ENCODE measurements around the gene HVCN1. TPM values are rescaled to one million over a fixed set of nuclear protein-coding genes. Genes with fewer than 3 reads are reported as not detected.
A peak's percentile ranks its signal among the peaks of the same experiment; 100 is the strongest.

Gene HVCN1
- polyA plus RNA-seq, 1 experiment = 6.9 TPM

- POLR2A ChIA-PET = no interaction called here
- Histone ChIP-seq H3K4me3 (ENCODE audit: low read depth, low read length) (no peak overlapping the region), H3K27me3 (ENCODE audit: control insufficient read depth, insufficient read depth, low read length) (no peaks in the 10 kb centered on the region), H3K9me3 (ENCODE audit: control insufficient read depth, insufficient read depth, low read length) (no peaks in the 10 kb centered on the region), H3K27ac (ENCODE audit: low read depth, low read length) (no peak overlapping the region)
- DNase-seq (ENCODE audit: low read depth, low spot score) = no peak
- CTCF ChIA-PET = no interaction called here
- no peak for TF ChIP-seq CTCF (IDR thresholded peaks at IDR 0.05; ENCODE audit: low read depth, low read length)
Measured at GRCh38 chr12:110717037-110717436, 28.1 kb upstream of the HVCN1 start.

GRCh38 chr12:110708917-110709316, 20.0 kb upstream of the HVCN1 start:
- POLR2A ChIA-PET = no interaction called here
- Histone ChIP-seq H3K27me3 (ENCODE audit: control insufficient read depth, insufficient read depth, low read length) (no peaks in the 10 kb centered on the region), H3K9me3 (ENCODE audit: control insufficient read depth, insufficient read depth, low read length) (no peaks in the 10 kb centered on the region), H3K4me3 (ENCODE audit: low read depth, low read length) (no peak overlapping the region), H3K27ac (ENCODE audit: low read depth, low read length) (no peak overlapping the region)
- no peak for DNase-seq (ENCODE audit: low read depth, low spot score)
- TF ChIP-seq CTCF (IDR thresholded peaks at IDR 0.05; ENCODE audit: low read depth, low read length) = no peak
- CTCF ChIA-PET = interaction anchor here (0.6 kb wide), 1 partner anchor 31 kb away, joined by 7 read pairs; no protein-coding TSS in a partner anchor

GRCh38 chr12:110705309-110705708, 16.4 kb upstream of the HVCN1 start:
- Histone ChIP-seq H3K4me3 (ENCODE audit: low read depth, low read length) (no peak overlapping the region), H3K27me3 (ENCODE audit: control insufficient read depth, insufficient read depth, low read length) (no peaks in the 10 kb centered on the region), H3K9me3 (ENCODE audit: control insufficient read depth, insufficient read depth, low read length) (no peaks in the 10 kb centered on the region), H3K27ac (ENCODE audit: low read depth, low read length) (no peak overlapping the region)
- POLR2A ChIA-PET = no interaction called here
- CTCF ChIA-PET = interaction anchor here (1.1 kb wide), 1 partner anchor 255 kb away, joined by 4 read pairs; the partner anchor contains the start of gene ARPC3
- no peak for DNase-seq (ENCODE audit: low read depth, low spot score)
- TF ChIP-seq CTCF (IDR thresholded peaks at IDR 0.05; ENCODE audit: low read depth, low read length) = no peak

GRCh38 chr12:110704750-110705149, 15.8 kb upstream of the HVCN1 start:
- Histone ChIP-seq H3K27ac (ENCODE audit: low read depth, low read length) (no peak overlapping the region), H3K9me3 (ENCODE audit: control insufficient read depth, insufficient read depth, low read length) (no peaks in the 10 kb centered on the region), H3K4me3 (ENCODE audit: low read depth, low read length) (no peak overlapping the region), H3K27me3 (ENCODE audit: control insufficient read depth, insufficient read depth, low read length) (no peaks in the 10 kb centered on the region)
- no peak for DNase-seq (ENCODE audit: low read depth, low spot score)
- ChIA-PET POLR2A (no interaction called here), CTCF (interaction anchor here (0.6 to 1.1 kb wide), 2 partner anchors 254 to 551 kb away, joined by 3 to 4 read pairs; partner anchors contain the start of gene ARPC3)
- peak; percentile 30 for TF ChIP-seq CTCF (IDR thresholded peaks at IDR 0.05; ENCODE audit: low read depth, low read length)

GRCh38 chr12:110704231-110704630, 15.3 kb upstream of the HVCN1 start:
- TF ChIP-seq CTCF (IDR thresholded peaks at IDR 0.05; ENCODE audit: low read depth, low read length) = no peak
- DNase-seq (ENCODE audit: low read depth, low spot score) = no peak
- H3K27ac ChIP-seq (ENCODE audit: low read depth, low read length) = no peak overlapping the region
- H3K9me3 ChIP-seq (ENCODE audit: control insufficient read depth, insufficient read depth, low read length) = no peaks in the 10 kb centered on the region; the same call in 1 of the 2 replicates
- H3K27me3 ChIP-seq (ENCODE audit: control insufficient read depth, insufficient read depth, low read length) = no peaks in the 10 kb centered on the region
- ChIA-PET POLR2A (no interaction called here), CTCF (interaction anchor here (0.6 to 1.1 kb wide), 2 partner anchors 254 to 552 kb away, joined by 3 to 4 read pairs; partner anchors contain the start of gene ARPC3)
- no peak overlapping the region for H3K4me3 ChIP-seq (ENCODE audit: low read depth, low read length)

Measured in AG04450 (cell line).